Measurements from ENCODE around the gene ZBTB20. TPM values are rescaled to one million over a fixed set of nuclear protein-coding genes. Genes with fewer than 3 reads are reported as not detected.
A peak's percentile ranks its signal among the peaks of the same experiment; 100 is the strongest.

ZBTB20 gene
- total RNA-seq, 6 experiments from 2014 or later, result 8.0 to 14.1 (median 10.4) TPM

- Mint-ChIP-seq H3K36me3 (ENCODE audit: low read depth) (peaks cover 6% of the 10 kb centered on the region; the same call in 1 of the 2 replicates), H3K4me1 (ENCODE audit: low read depth) (peaks cover 15% of the 10 kb centered on the region), H3K9me3 (no peaks in the 10 kb centered on the region), H3K4me3 (peak overlapping the region; percentile 68), H3K27ac (peak overlapping the region; percentile 34; the same call in 1 of the 2 replicates), H3K27me3 (ENCODE audit: insufficient read depth) (no peaks in the 10 kb centered on the region; the same call in 1 of the 2 replicates)
- no peak for TF ChIP-seq CTCF (IDR thresholded peaks at IDR 0.05)
- DNase-seq, result no peak
These were observed 753.6 kb downstream of the ZBTB20 start for GRCh38 chr3:114393367-114394072.

- H3K4me1 Mint-ChIP-seq (ENCODE audit: low read depth), result peaks cover 15% of the 10 kb centered on the region
- no peak for DNase-seq
- TF ChIP-seq CTCF (IDR thresholded peaks at IDR 0.05), result no peak
- peaks cover 9% of the 10 kb centered on the region; the same call in 1 of the 2 replicates for H3K36me3 Mint-ChIP-seq (ENCODE audit: low read depth)
- no peak overlapping the region for H3K4me3 Mint-ChIP-seq
- H3K27ac Mint-ChIP-seq, result no peak overlapping the region
- H3K27me3 Mint-ChIP-seq (ENCODE audit: insufficient read depth), result no peaks in the 10 kb centered on the region; the same call in 1 of the 2 replicates
- H3K9me3 Mint-ChIP-seq, result no peaks in the 10 kb centered on the region
These were observed 754.3 kb downstream of the ZBTB20 start for GRCh38 chr3:114392831-114393230.

- Mint-ChIP-seq H3K9me3 (no peaks in the 10 kb centered on the region), H3K4me1 (ENCODE audit: low read depth) (peaks cover 11% of the 10 kb centered on the region), H3K27me3 (ENCODE audit: insufficient read depth) (no peaks in the 10 kb centered on the region; the same call in 1 of the 2 replicates), H3K36me3 (ENCODE audit: low read depth) (peaks cover 9% of the 10 kb centered on the region; the same call in 1 of the 2 replicates), H3K27ac (no peak overlapping the region), H3K4me3 (no peak overlapping the region)
- no peak for DNase-seq
- no peak for TF ChIP-seq CTCF (IDR thresholded peaks at IDR 0.05)
These were observed 757.9 kb downstream of the ZBTB20 start for GRCh38 chr3:114389156-114389555.

- H3K36me3 Mint-ChIP-seq (ENCODE audit: low read depth), result peaks cover 14% of the 10 kb centered on the region; the same call in 1 of the 2 replicates
- H3K9me3 Mint-ChIP-seq, result no peaks in the 10 kb centered on the region
- DNase-seq, result no peak
- peaks cover 2% of the 10 kb centered on the region for H3K27me3 Mint-ChIP-seq (ENCODE audit: insufficient read depth)
- no peak overlapping the region; the same call in 1 of the 2 replicates for H3K4me3 Mint-ChIP-seq
- no peak overlapping the region for H3K27ac Mint-ChIP-seq
- no peaks in the 10 kb centered on the region for H3K4me1 Mint-ChIP-seq (ENCODE audit: low read depth)
- TF ChIP-seq CTCF (IDR thresholded peaks at IDR 0.05), result no peak
These were observed 762.6 kb downstream of the ZBTB20 start for GRCh38 chr3:114384558-114384903.

- Mint-ChIP-seq H3K9me3 (no peaks in the 10 kb centered on the region), H3K4me1 (ENCODE audit: low read depth) (no peaks in the 10 kb centered on the region), H3K27ac (no peak overlapping the region), H3K27me3 (ENCODE audit: insufficient read depth) (peaks cover 2% of the 10 kb centered on the region), H3K36me3 (ENCODE audit: low read depth) (peaks cover 13% of the 10 kb centered on the region; the same call in 1 of the 2 replicates), H3K4me3 (no peak overlapping the region; the same call in 1 of the 2 replicates)
- peak; percentile 92 for TF ChIP-seq CTCF (IDR thresholded peaks at IDR 0.05)
- DNase-seq, result peak; percentile 78
These were observed 763.1 kb downstream of the ZBTB20 start for GRCh38 chr3:114383875-114384557.

All from HFFc6 (cell line).